Measurements from ENCODE around the gene TAOK1.
"Not testable (repeated sequence)": the region's sequence is repeated elsewhere in the genome, so short reads cannot be mapped to it uniquely, and the experiment has no call there.

The TAOK1 gene

GRCh38 chr17:29555840-29556239 lies 165.7 kb downstream of the TAOK1 start:
- no peak for DNase-seq

DNA sequence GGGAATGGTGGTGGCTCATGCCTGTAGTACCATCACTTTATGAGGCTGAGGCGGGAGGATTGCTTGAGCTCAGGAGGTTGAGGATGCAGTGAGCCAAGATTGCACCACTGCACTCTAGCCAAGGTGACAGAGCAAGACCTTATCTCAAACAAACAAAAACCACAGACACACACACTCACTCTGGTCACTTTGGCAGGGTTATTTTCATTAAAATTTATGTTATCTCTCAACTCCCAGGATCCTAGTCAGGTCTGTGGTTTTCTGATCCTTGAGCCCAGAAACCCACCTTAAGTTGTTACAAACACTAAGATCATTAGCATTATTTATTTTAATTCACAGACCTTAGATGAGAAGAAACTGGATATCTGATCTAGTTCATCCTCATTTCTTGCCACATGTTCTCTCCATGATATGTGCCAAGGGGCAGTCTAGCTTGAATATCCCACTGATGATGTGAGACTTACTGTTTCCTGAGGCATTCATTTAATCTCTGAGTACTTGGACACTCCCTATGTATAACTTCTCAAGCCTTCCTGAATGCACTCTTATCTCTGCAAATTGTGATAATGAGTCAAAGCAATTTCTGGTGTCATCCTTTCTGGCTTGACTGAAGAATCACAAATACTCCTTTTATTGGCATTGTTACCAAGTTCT lies 167.0 kb downstream of the TAOK1 start:
- no peak for DNase-seq

DNA sequence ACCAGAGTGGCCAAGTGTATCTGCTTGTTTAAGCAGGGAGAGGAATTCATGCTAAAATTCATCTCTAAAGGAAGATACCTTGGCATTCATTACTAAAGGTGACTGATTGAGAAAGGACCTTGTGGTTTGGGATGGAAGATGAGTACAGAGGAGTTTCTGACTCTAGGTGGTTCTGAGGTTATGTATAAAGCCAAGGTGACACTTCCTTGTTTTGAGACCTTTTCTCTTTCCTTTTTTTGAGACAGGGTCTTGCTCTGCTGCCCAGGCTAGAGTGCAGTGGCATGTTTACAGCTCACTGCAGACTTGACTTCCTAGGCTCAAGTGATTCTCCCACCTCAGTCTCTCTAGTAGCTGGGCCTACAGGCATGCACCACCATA lies 167.6 kb downstream of the TAOK1 start:
- DNase-seq: peak; percentile 11

DNA sequence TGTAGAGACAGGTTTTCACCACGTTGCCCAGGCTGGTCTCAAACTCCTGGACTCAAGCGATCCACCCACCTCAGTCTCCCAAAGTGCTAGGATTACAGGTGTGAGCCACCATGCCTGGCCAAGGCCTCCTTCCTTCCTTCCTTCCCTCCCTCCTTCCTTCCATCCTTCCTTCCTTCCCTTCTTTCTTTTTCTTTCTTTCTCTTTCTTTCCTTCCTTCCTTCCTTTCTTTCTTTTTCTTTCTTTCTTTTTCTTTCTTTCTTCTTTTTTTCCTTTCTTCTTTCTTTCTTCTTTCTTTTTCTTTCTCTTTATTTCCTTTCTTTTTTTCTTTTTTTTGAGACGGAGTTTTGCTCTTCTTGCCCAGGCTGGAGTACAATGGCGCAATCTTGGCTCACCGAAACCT lies 168.0 kb downstream of the TAOK1 start:
- not testable (repeated sequence) for DNase-seq

GRCh38 chr17:29559640-29560039 lies 169.5 kb downstream of the TAOK1 start:
- no peak for DNase-seq

GRCh38 chr17:29560316-29560715 lies 170.2 kb downstream of the TAOK1 start:
- peak; percentile 99 for DNase-seq

DNA sequence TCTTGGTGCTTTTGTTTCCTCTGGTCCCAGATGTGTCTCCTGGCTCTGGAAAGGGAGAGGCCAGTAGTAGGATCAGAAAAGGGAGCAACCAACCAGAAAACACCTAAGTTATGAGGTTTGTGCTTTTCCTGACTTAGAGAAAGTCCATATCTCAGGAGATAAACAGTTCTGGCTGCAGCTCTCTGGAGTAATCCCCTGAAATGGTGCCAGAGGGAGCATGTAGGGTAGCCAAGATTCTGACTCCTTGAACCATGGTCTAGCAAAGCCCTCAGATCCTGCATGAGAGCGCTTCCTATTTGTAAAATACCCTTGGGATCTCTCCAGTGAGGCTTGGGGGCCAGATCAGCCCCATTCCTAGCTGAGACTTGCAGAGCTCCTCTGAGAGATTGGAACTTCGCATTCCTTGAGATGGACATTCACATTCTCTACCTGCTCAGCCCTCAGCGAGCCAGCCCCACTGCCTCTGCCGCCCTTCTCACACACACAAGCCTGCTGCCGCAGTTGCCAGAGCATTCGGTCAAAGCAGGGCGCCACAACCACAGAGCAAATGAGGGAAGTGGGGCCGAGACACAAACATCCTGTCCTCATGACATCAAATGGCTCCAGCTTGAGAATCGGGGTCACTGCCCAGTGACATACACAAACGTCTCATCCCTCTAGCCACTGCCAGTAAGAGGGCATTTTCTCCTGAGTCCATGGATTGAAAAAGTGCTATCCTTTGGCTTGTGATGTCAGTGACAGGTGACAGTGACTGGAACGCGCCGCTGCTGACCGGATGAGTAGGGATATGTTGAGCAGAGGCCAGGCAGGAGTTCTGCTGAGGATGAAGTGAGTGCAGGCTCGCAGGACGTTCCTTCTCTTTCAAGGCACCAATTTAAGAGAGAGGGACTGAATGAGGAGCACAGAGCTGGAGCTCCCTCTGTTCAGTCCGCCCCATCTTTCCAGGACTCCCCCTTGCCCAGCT lies 171.7 kb downstream of the TAOK1 start:
- peak; percentile 77 for DNase-seq

DNA sequence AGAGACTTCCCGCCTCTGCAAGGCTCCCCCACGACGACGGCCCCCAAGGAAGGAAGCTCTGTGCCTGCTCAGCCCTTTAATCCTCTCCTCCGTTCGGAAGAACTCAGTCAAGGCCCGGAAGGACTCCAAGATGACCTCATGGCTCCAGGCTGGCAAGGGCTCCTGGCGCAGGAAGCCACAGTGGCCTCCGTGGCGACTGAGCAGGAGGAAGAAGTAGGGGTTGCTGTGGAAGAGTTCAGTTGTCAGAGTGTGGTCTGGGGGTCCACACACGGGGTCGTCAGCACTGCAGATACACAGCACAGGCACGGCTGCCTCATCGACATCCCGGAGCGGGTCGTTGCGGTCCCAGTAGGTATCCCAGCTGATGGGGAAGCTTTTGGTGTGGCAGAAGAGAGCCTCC lies 172.5 kb downstream of the TAOK1 start:
- DNase-seq: peak; percentile 49

DNA sequence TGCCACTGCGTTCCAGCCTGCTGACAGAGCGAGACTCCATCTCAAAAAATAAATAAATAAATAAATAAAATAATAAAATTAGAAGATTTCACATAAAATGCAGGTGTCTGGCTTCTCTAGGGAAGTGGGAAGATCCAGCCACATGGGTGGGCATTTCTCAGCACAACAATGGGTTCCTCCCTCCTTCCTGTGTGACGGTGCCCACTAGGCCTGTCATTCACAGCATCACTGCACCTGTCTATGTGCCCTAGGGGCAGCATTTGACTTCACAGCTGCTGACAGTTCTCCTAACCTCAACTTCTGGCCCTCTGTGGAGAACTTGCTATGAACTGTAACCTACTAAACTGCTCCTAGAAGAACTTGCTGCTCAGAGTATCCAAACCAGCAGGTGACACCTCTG lies 173.7 kb downstream of the TAOK1 start:
- DNase-seq: peak; percentile 39

DNA sequence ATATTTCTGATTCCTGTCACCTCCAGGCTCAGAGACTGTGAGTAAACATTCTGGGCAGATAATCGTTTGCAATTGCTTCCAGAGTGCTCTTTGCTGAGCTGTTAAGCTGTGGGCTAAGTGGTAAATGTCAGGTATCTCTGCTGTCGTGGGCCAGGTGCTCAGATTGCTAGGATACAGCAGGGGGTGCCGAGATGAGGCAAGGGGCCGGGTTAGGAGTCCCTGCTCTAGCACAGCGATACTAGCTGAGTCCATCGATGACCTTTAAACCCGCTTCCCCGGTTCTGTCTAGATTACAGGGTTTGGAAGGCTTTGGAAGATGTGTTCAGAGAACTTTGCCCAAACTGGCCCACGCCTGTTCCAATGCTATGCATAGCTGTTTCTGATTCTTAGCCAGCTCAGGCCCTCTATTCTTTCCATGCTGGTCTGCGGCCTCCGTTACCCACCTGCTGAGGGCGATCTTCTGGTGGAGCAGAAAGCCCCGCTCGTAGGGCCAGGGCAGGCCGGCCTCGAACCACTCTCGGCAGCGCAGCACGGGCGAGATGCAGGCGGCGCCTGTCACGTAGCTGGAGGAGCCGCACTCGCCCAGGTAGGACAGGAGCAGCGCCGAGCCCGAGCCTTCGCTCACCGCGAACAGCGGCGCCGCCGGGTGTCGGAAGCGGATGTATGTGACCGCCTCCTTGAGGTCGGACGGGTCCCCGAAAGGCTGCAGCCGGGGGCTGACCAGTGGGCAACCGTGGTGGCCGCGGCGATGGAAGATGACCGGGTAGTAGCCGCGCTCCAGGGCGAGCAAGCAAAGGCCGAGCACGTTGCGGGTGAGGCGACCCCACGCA lies 175.7 kb downstream of the TAOK1 start:
- peak; percentile 19 for DNase-seq

DNA sequence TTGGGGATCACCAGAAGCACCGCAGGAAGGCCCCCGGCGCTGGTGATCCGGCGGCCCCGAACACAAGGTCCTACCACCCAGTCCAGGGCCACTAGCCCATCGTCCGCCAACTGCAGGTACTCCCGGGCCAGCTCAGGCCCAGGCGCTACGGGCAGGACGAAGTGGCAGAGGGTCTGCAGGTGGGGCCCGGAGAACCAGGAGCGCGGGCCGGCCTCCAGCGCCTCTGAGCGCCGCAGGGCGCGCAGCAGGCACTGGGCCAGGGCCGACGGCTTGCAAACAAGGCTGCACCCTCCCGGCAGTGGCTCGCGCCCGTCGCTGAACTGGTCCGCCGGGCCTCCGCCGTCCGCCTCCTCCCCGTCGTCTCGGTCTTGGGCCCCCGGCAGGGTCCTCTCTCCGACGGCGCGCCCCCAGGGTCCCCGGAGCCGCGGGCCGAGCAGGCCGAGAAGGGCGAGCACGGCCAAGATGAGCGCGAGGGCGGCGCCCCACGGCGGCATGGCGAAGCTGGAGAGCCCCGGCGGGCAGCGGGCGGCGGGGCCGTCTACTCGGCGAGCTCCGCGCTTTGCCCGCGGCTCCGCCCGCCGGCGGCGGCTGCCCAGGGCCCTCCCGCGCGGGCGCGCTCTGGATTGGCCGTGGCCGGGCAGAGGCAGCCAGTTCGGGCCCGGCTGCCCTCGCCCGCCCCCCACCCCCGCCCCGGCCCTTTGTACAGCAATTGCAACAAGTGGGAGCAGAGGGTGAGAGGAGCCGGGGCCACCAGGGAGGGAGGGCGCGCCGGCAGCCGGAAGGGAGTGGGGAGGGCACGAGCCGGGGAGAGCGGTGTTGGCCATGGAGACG lies 176.5 kb downstream of the TAOK1 start, which contains the start of gene ABHD15:
Gene ABHD15 (minus strand): TSS at position 565 of the 831 bp plus-strand sequence. CDS start 71 bp downstream, at position 494.
- DNase-seq: no peak

GRCh38 chr17:29567304-29567553 lies 177.1 kb downstream of the TAOK1 start:
- no peak for DNase-seq

GRCh38 chr17:29567554-29568330 lies 177.6 kb downstream of the TAOK1 start:
- peak; percentile 46 for DNase-seq

GRCh38 chr17:29568331-29569244 lies 178.4 kb downstream of the TAOK1 start, which contains the start of gene TP53I13:
TSS of gene TP53I13 (plus strand) at chr17:29568701. CDS start at chr17:29568759, 58 bp downstream.
- DNase-seq: peak; percentile 77

GRCh38 chr17:29569245-29569950 lies 179.2 kb downstream of the TAOK1 start:
- no peak for DNase-seq

- no peak for DNase-seq
These were observed 180.4 kb downstream of the TAOK1 start for GRCh38 chr17:29570521-29570920.

GRCh38 chr17:29571486-29571882 lies 181.3 kb downstream of the TAOK1 start:
- DNase-seq: no peak

- no peak for DNase-seq
These were observed 181.9 kb downstream of the TAOK1 start for GRCh38 chr17:29571883-29572681.
